Measurements from ENCODE around the gene NELL1. TPM values are rescaled to one million over a fixed set of nuclear protein-coding genes. Genes with fewer than 3 reads are reported as not detected.

Gene NELL1
- total RNA-seq, 1 experiment from 2014 or later, result not detected

DNA sequence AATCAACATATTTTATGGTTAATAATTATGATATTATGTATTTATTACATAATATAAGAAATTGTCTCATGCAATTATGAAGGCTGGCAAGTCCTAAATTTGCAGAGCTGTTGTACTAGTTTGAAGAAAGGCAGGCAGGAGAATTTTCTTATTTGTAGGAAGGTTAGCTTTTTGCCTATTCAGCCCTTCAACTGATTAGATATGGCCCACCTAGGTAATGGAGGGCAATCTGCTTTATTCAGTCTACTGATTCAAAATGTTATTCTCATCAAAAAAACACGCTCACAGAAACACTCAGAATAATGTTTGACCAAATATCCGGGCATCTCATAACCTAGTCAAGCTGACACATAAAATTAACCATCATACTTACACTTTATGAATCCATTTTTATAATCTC is 589.0 kb downstream of the NELL1 start:
- TF ChIP-seq, protein P1, sequence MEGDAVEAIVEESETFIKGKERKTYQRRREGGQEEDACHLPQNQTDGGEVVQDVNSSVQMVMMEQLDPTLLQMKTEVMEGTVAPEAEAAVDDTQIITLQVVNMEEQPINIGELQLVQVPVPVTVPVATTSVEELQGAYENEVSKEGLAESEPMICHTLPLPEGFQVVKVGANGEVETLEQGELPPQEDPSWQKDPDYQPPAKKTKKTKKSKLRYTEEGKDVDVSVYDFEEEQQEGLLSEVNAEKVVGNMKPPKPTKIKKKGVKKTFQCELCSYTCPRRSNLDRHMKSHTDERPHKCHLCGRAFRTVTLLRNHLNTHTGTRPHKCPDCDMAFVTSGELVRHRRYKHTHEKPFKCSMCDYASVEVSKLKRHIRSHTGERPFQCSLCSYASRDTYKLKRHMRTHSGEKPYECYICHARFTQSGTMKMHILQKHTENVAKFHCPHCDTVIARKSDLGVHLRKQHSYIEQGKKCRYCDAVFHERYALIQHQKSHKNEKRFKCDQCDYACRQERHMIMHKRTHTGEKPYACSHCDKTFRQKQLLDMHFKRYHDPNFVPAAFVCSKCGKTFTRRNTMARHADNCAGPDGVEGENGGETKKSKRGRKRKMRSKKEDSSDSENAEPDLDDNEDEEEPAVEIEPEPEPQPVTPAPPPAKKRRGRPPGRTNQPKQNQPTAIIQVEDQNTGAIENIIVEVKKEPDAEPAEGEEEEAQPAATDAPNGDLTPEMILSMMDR (IDR thresholded peaks at IDR 0.05; ENCODE audit: insufficient read depth in 1 of 2, low read depth in 1 of 2, low read length in 1 of 2, severe bottlenecking in 1 of 2, unreplicated experiment in 1 of 2), result no peak
- ChIA-PET CTCF (no interaction called here), POLR2A (no interaction called here)
- Histone ChIP-seq H3K4me3 (ENCODE audit: low read depth, low read length) (no peak overlapping the region), H3K4me1 (no peaks in the 10 kb centered on the region), H3K9me3 (no peaks in the 10 kb centered on the region), H3K27me3 (replicated peaks; ENCODE audit: control insufficient read depth, insufficient read depth, low read length) (no peaks in the 10 kb centered on the region), H3K36me3 (ENCODE audit: control insufficient read depth, insufficient read depth, low read length) (no peaks in the 10 kb centered on the region)
- BruUV-seq (replicated peaks), result no TSS peak
- Mint-ChIP-seq H3K4me1 (ENCODE audit: low read depth, unreplicated experiment) (no peaks in the 10 kb centered on the region), H3K9me3 (ENCODE audit: unreplicated experiment) (no peaks in the 10 kb centered on the region), H3K27ac (ENCODE audit: unreplicated experiment) (no peak overlapping the region), H3K36me3 (ENCODE audit: insufficient read depth, unreplicated experiment) (no peaks in the 10 kb centered on the region), H3K27me3 (ENCODE audit: insufficient read depth, unreplicated experiment) (peaks cover 15% of the 10 kb centered on the region), H3K4me3 (ENCODE audit: unreplicated experiment) (no peak overlapping the region)
- no peak for DNase-seq
- intact Hi-C loops (cut with micrococcal nuclease; ENCODE audit: unreplicated experiment), result no loop called here

DNA sequence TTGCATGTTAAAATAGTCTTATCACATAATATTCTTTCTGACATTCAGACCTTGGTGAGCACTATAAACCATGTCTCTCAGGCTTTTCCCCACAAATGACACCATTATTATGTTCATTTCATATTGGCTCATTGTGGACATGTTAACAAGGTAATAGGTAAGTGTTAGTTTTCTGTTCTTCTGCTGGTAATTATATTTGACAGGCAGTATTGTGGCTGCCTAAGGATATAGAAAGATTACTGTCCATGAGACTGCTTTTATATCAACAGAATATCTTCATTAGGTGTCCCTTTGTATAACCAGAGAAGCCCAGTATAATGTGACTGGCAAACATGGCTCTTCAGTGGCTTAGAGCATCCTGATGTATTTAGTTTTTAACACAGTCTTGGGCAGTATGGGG is 590.7 kb downstream of the NELL1 start:
- Histone ChIP-seq H3K36me3 (ENCODE audit: control insufficient read depth, insufficient read depth, low read length) (no peaks in the 10 kb centered on the region), H3K4me1 (no peaks in the 10 kb centered on the region), H3K27me3 (replicated peaks; ENCODE audit: control insufficient read depth, insufficient read depth, low read length) (no peaks in the 10 kb centered on the region), H3K9me3 (no peaks in the 10 kb centered on the region), H3K4me3 (ENCODE audit: low read depth, low read length) (no peak overlapping the region)
- Mint-ChIP-seq H3K27me3 (ENCODE audit: insufficient read depth, unreplicated experiment) (peaks cover 9% of the 10 kb centered on the region), H3K27ac (ENCODE audit: unreplicated experiment) (no peak overlapping the region), H3K9me3 (ENCODE audit: unreplicated experiment) (no peaks in the 10 kb centered on the region), H3K36me3 (ENCODE audit: insufficient read depth, unreplicated experiment) (no peaks in the 10 kb centered on the region), H3K4me3 (ENCODE audit: unreplicated experiment) (no peak overlapping the region), H3K4me1 (ENCODE audit: low read depth, unreplicated experiment) (no peaks in the 10 kb centered on the region)
- intact Hi-C loops (cut with micrococcal nuclease; ENCODE audit: unreplicated experiment), result no loop called here
- no TSS peak for BruUV-seq (replicated peaks)
- POLR2A ChIA-PET, result no interaction called here
- DNase-seq, result no peak
- TF ChIP-seq, protein P1 (IDR thresholded peaks at IDR 0.05; ENCODE audit: insufficient read depth in 1 of 2, low read depth in 1 of 2, low read length in 1 of 2, severe bottlenecking in 1 of 2, unreplicated experiment in 1 of 2), result no peak
- CTCF ChIA-PET, result no interaction called here

DNA sequence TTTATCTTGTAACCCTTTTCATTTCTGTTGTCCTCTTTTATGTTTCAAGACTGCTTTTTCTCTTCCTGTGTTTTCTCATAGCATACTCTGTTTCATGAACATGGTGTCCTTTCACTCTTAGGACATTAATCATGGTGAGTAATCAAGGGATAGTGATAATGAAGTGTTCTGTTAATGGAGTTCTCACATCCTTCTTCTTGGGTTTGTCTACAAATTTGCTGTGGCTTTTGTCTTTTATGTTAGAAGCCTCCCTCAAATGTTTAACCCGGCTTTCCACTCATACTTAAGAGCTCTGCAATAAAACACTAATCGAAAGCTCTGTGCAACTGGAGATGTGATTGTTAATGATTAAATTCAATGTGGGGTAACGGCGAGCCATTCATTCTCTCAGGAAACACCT is 593.6 kb downstream of the NELL1 start:
- H3K4me3 Mint-ChIP-seq (ENCODE audit: unreplicated experiment), result no peak overlapping the region
- Histone ChIP-seq H3K4me1 (no peaks in the 10 kb centered on the region), H3K9me3 (no peaks in the 10 kb centered on the region), H3K27me3 (replicated peaks; ENCODE audit: control insufficient read depth, insufficient read depth, low read length) (no peaks in the 10 kb centered on the region), H3K4me3 (ENCODE audit: low read depth, low read length) (no peak overlapping the region), H3K36me3 (ENCODE audit: control insufficient read depth, insufficient read depth, low read length) (no peaks in the 10 kb centered on the region)
- no peaks in the 10 kb centered on the region for H3K4me1 Mint-ChIP-seq (ENCODE audit: low read depth, unreplicated experiment)
- DNase-seq, result no peak
- H3K27me3 Mint-ChIP-seq (ENCODE audit: insufficient read depth, unreplicated experiment), result peaks cover 9% of the 10 kb centered on the region
- no peaks in the 10 kb centered on the region for H3K9me3 Mint-ChIP-seq (ENCODE audit: unreplicated experiment)
- no peaks in the 10 kb centered on the region for H3K36me3 Mint-ChIP-seq (ENCODE audit: insufficient read depth, unreplicated experiment)
- ChIA-PET POLR2A (interaction anchor here (0.6 kb wide), 1 partner anchor 137 kb away, joined by 3 read pairs; no protein-coding TSS in a partner anchor), CTCF (no interaction called here)
- intact Hi-C loops (cut with micrococcal nuclease; ENCODE audit: unreplicated experiment), result no loop called here
- BruUV-seq (replicated peaks), result no TSS peak
- no peak overlapping the region for H3K27ac Mint-ChIP-seq (ENCODE audit: unreplicated experiment)
- TF ChIP-seq, protein P1 (IDR thresholded peaks at IDR 0.05; ENCODE audit: insufficient read depth in 1 of 2, low read depth in 1 of 2, low read length in 1 of 2, severe bottlenecking in 1 of 2, unreplicated experiment in 1 of 2), result no peak

Measured in Caco-2 (cell line).